ENCODE results near the gene FHIT.
A peak's percentile ranks its signal among the peaks of the same experiment; 100 is the strongest.

FHIT gene

GRCh38 chr3:61251174-61251972 is at the start of gene FHIT:
TSS of gene FHIT (minus strand) at chr3:61251452.
- intact Hi-C loops (cut with DNase I): loop anchor here (10.0 kb wide), 1 partner anchor 103 kb away; no protein-coding TSS in a partner anchor
- peak; percentile 94 to 99 (median 98) for DNase-seq

- intact Hi-C loops (cut with DNase I): no loop called here
- no peak for DNase-seq
These were observed 49.5 kb upstream of the FHIT start for GRCh38 chr3:61300786-61301185.

GRCh38 chr3:61300006-61300380 is 48.7 kb upstream of the FHIT start:
- no peak for DNase-seq
- intact Hi-C loops (cut with DNase I): no loop called here

- no peak for DNase-seq
- intact Hi-C loops (cut with DNase I): no loop called here
These were observed 48.2 kb upstream of the FHIT start for GRCh38 chr3:61299343-61300005.

- intact Hi-C loops (cut with DNase I): no loop called here
- DNase-seq: no peak
These were observed 46.6 kb upstream of the FHIT start for GRCh38 chr3:61297821-61298220.

- intact Hi-C loops (cut with DNase I): no loop called here
- DNase-seq: peak in 35 of 42 donors; percentile 14 to 83 (median 55)
These were observed 37.2 kb upstream of the FHIT start for GRCh38 chr3:61288446-61288845.

GRCh38 chr3:61283876-61284275 is 32.6 kb upstream of the FHIT start:
- DNase-seq: no peak
- intact Hi-C loops (cut with DNase I): no loop called here

GRCh38 chr3:61278713-61279112 is 27.5 kb upstream of the FHIT start:
- DNase-seq: no peak
- intact Hi-C loops (cut with DNase I): no loop called here

- intact Hi-C loops (cut with DNase I): no loop called here
- DNase-seq: no peak
These were observed 26.2 kb upstream of the FHIT start for GRCh38 chr3:61277411-61277810.

- no peak for DNase-seq
- intact Hi-C loops (cut with DNase I): no loop called here
These were observed 18.2 kb upstream of the FHIT start for GRCh38 chr3:61269435-61269834.

GRCh38 chr3:61268644-61269043 is 17.4 kb upstream of the FHIT start:
- DNase-seq: no peak
- intact Hi-C loops (cut with DNase I): no loop called here

- intact Hi-C loops (cut with DNase I): no loop called here
- no peak for DNase-seq
These were observed 13.0 kb upstream of the FHIT start for GRCh38 chr3:61264281-61264680.

GRCh38 chr3:61257148-61257547 is 5.9 kb upstream of the FHIT start:
- DNase-seq: peak in 1 of 42 donors; percentile 22
- intact Hi-C loops (cut with DNase I): loop anchor here (10.0 kb wide), 1 partner anchor 98 kb away; no protein-coding TSS in a partner anchor

GRCh38 chr3:61253756-61254155 is 2.5 kb upstream of the FHIT start:
- intact Hi-C loops (cut with DNase I): loop anchor here (10.0 kb wide), 1 partner anchor 101 kb away; no protein-coding TSS in a partner anchor
- DNase-seq: no peak

GRCh38 chr3:61252836-61253235 is 1.6 kb upstream of the FHIT start:
- DNase-seq: peak in 1 of 42 donors; percentile 4
- intact Hi-C loops (cut with DNase I): loop anchor here (10.0 kb wide), 1 partner anchor 102 kb away; no protein-coding TSS in a partner anchor

- DNase-seq: peak in 40 of 42 donors; percentile 10 to 71 (median 36)
- intact Hi-C loops (cut with DNase I): loop anchor here (10.0 kb wide), 1 partner anchor 104 kb away; no protein-coding TSS in a partner anchor
These were observed 473 bp downstream of the FHIT start for GRCh38 chr3:61250784-61251173.

GRCh38 chr3:61248496-61248895 is 2.8 kb downstream of the FHIT start:
- intact Hi-C loops (cut with DNase I): no loop called here
- no peak for DNase-seq

- DNase-seq: no peak
- intact Hi-C loops (cut with DNase I): no loop called here
These were observed 4.1 kb downstream of the FHIT start for GRCh38 chr3:61247191-61247590.

- intact Hi-C loops (cut with DNase I): no loop called here
- no peak for DNase-seq
These were observed 11.4 kb downstream of the FHIT start for GRCh38 chr3:61239871-61240270.

- no peak for DNase-seq
- intact Hi-C loops (cut with DNase I): no loop called here
These were observed 13.4 kb downstream of the FHIT start for GRCh38 chr3:61237858-61238257.
